HG02981 (cell line): ENCODE results near the gene THOC2.
"Not testable (repeated sequence)": the region's sequence is repeated elsewhere in the genome, so short reads cannot be mapped to it uniquely, and the experiment has no call there.

Source experiments
- ATAC-seq: cut with Tn5 transposase; IDR thresholded peaks from one replicate; pipeline ENCODE4 v1.9.1; 2021; ENCODE audit warnings: mild to moderate bottlenecking, moderate library complexity; ENCODE audit not compliant: unreplicated experiment

THOC2 gene

GRCh38 chrX:123732670-123733363 lies at the start of gene THOC2:
Gene THOC2 (minus strand): TSS chrX:123733052. CDS start chrX:123733022, 30 bp downstream.
- peak; percentile 77 for ATAC-seq

- not testable (repeated sequence) for ATAC-seq
Observed at GRCh38 chrX:123781786-123782185, 48.9 kb upstream of the THOC2 start.

GRCh38 chrX:123779908-123780396 lies 47.1 kb upstream of the THOC2 start:
- ATAC-seq = no peak

- ATAC-seq = no peak
Observed at GRCh38 chrX:123773258-123773988, 40.6 kb upstream of the THOC2 start.

- peak; percentile 91 for ATAC-seq
Observed at GRCh38 chrX:123771449-123772064, 38.7 kb upstream of the THOC2 start.

- ATAC-seq = peak; percentile 93
Observed at GRCh38 chrX:123764967-123765871, 32.4 kb upstream of the THOC2 start.

GRCh38 chrX:123759849-123760248 lies 27.0 kb upstream of the THOC2 start:
- ATAC-seq = not testable (repeated sequence)

GRCh38 chrX:123757794-123758193 lies 24.9 kb upstream of the THOC2 start:
- not testable (repeated sequence) for ATAC-seq

GRCh38 chrX:123756320-123756719 lies 23.5 kb upstream of the THOC2 start:
- no peak for ATAC-seq

GRCh38 chrX:123755107-123755506 lies 22.3 kb upstream of the THOC2 start:
- no peak for ATAC-seq

- no peak for ATAC-seq
Observed at GRCh38 chrX:123753656-123754350, 21.0 kb upstream of the THOC2 start.

GRCh38 chrX:123749643-123750042 lies 16.8 kb upstream of the THOC2 start:
- no peak for ATAC-seq

- no peak for ATAC-seq
Observed at GRCh38 chrX:123745511-123745910, 12.7 kb upstream of the THOC2 start.

- no peak for ATAC-seq
Observed at GRCh38 chrX:123743312-123743711, 10.5 kb upstream of the THOC2 start.

- ATAC-seq = no peak
Observed at GRCh38 chrX:123742440-123742839, 9.6 kb upstream of the THOC2 start.

- ATAC-seq = no peak
Observed at GRCh38 chrX:123740536-123740935, 7.7 kb upstream of the THOC2 start.

GRCh38 chrX:123740006-123740405 lies 7.2 kb upstream of the THOC2 start:
- no peak for ATAC-seq

GRCh38 chrX:123739474-123739873 lies 6.6 kb upstream of the THOC2 start:
- ATAC-seq = no peak

GRCh38 chrX:123738378-123738940 lies 5.6 kb upstream of the THOC2 start:
- ATAC-seq = no peak
